ENCODE data around the gene DDX4. TPM values are rescaled to one million over a fixed set of nuclear protein-coding genes. Genes with fewer than 3 reads are reported as not detected.
"Not testable (repeated sequence)": the region's sequence is repeated elsewhere in the genome, so short reads cannot be mapped to it uniquely, and the experiment has no call there.

The DDX4 gene
- total RNA-seq, 1 donor, result not detected

DNA sequence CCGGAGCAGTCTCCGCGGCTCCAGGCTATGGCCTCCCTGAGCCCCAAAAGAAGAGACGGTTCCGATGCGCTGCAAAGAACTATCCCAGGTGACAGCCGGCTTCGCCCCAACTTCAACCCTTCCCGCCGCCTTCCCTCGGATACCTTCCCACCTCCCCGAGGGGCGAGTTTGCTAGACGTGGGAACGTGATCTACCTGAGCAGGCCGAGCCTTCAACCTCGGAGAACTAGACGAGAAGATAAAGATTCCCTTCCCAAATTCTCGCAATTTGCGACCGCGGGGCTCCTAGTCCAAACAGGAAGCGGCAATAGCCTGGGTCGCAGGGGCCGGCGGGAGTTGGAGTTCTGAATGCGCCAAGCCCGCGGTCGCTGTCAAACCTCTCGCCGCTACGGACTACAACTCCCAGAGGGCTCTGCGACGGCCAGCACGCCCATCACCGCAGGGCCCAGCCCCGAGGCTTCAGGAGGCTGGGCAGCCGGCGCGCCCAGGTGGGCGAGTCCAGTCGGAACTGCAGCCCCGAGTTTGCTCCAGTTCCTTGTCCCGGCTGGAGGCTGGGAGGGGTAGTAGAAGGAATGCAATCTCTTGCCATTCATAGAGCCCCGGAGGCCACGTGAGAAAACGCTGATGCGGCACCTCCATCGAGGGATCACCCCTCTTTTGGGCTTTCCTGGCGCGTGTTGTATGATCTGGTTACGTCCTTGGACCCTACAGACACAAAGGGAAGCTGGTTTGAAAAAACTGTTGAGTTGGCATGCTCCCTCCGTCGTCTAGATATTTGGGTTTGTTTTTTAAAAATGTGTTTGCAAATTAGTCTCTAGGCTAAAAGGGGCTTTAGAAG lies 25.6 kb upstream of the DDX4 start, which contains the start of gene SLC38A9:
SLC38A9 (minus strand) TSS at position 302 of the 837 bp plus-strand sequence. CDS start 14,366 bp downstream, outside the sequence.
- peak; percentile 94 for DNase-seq (ENCODE audit: low read depth)
- H3K4me3 ChIP-seq (ENCODE audit: low read depth, low read length), result peak within 1 kb of the TSS; percentile 100
- TF ChIP-seq, protein P1, sequence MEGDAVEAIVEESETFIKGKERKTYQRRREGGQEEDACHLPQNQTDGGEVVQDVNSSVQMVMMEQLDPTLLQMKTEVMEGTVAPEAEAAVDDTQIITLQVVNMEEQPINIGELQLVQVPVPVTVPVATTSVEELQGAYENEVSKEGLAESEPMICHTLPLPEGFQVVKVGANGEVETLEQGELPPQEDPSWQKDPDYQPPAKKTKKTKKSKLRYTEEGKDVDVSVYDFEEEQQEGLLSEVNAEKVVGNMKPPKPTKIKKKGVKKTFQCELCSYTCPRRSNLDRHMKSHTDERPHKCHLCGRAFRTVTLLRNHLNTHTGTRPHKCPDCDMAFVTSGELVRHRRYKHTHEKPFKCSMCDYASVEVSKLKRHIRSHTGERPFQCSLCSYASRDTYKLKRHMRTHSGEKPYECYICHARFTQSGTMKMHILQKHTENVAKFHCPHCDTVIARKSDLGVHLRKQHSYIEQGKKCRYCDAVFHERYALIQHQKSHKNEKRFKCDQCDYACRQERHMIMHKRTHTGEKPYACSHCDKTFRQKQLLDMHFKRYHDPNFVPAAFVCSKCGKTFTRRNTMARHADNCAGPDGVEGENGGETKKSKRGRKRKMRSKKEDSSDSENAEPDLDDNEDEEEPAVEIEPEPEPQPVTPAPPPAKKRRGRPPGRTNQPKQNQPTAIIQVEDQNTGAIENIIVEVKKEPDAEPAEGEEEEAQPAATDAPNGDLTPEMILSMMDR (IDR thresholded peaks at IDR 0.05; ENCODE audit: insufficient read depth, low read depth, low read length), result no peak

DNA sequence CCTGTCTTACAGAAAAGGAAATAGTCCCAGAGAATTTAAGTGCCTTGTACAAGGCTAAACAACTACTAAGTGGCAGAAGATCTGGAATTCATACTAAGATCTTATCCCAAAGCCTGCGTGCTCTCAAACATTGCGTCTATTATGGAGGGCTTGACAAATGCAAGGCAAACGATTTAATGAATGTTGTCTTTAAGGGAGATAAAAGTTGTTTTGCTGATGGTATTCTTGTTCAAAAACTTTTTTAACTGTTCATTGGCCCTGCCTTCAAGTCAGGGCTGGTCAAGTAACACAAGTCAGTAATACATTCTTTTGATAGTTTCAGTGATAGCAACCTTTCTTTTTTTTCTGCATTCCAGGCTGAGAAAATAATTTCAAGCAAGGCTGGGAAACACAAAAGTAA lies 24.0 kb upstream of the DDX4 start:
- TF ChIP-seq, protein P1 (IDR thresholded peaks at IDR 0.05; ENCODE audit: insufficient read depth, low read depth, low read length), result no peak
- DNase-seq (ENCODE audit: low read depth), result peak; percentile 21
- no peak overlapping the region for H3K4me3 ChIP-seq (ENCODE audit: low read depth, low read length)

DNA sequence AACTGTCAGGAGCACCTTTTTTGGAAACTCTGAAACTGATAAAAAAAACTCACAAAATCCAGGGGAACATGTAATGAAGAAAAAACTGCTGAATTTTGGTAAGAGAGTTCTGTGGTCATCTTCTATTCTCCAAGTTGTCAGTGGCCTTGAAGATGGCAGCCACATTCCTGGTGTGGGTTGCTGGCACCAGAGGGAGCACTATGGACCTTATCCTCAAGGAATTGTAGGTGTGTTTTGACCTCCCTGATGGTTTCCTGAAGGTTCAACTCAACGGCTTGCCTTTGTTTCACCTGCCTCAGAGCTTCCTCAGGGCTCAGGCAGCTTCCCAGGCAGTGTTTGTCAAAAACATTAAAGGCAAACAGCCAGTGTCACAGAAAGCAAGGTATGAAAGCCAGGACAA lies 23.5 kb upstream of the DDX4 start:
- TF ChIP-seq, protein P1 (IDR thresholded peaks at IDR 0.05; ENCODE audit: insufficient read depth, low read depth, low read length), result no peak
- H3K4me3 ChIP-seq (ENCODE audit: low read depth, low read length), result no peak overlapping the region
- no peak for DNase-seq (ENCODE audit: low read depth)

DNA sequence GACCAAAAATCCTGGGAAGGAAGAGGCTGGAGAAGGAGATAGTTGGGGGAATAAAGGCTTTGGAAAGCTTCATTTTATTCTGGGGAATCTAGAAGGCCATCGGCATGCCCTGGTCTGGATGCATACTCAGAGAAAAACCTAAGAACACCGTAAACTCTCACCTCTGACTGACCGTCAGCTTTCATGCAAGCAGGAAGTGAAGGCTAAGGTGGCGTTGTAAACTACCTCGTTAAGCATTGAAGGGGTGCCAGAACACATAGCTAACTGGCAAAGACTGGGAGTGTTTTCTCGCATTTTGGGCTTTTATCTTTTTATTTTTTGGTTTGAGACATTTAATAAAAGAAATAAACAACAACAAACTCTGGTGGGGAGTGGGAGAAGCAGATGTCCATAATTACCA lies 23.1 kb upstream of the DDX4 start:
- DNase-seq (ENCODE audit: low read depth), result no peak
- no peak overlapping the region for H3K4me3 ChIP-seq (ENCODE audit: low read depth, low read length)
- TF ChIP-seq, protein P1 (IDR thresholded peaks at IDR 0.05; ENCODE audit: insufficient read depth, low read depth, low read length), result no peak

DNA sequence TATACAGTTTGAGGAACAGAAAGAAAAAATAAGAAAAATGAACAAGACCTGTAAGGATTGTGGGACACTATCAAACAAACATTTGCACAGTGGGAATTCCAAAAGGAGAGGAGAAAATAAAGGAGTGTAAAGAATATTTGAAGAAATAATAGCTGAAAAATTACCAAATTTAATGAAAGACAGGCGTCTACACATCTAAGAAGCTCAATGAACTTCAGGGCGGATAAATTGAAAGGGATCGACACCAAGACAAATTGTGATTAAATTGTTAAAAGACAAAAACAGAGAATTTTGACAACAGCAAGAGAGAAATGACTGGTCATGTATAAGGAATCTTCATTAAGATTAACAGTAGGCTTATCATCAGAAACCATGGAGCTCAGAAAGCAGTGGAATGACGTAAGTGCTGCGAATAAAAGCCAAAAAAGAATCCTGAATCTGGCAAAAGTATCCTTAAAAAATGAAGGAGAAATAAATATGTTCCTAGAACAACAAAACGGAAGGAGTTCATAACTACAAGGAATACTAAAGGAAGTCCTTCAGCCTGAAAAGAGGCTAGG lies 22.3 kb upstream of the DDX4 start:
- no peak for DNase-seq (ENCODE audit: low read depth)
- no peak overlapping the region for H3K4me3 ChIP-seq (ENCODE audit: low read depth, low read length)
- TF ChIP-seq, protein P1 (IDR thresholded peaks at IDR 0.05; ENCODE audit: insufficient read depth, low read depth, low read length), result no peak

DNA sequence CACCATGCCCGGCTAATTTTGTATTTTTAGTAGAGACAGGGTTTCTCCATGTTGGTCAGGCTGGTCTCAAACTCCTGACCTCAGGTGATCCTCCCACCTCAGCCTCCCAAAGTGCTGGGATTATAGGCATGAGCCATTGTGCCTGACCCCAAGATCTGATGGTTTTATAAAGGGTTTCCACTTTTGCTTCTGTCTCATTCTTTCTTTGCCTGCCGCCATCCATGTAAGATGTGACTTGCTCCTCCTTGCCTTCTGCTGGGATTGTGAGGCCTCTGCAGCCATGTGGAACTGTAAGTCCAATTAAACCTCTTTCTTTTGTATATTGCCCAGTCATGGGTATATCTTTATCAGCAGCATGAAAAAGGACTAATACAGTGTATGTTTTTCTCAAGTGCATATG lies 18.8 kb upstream of the DDX4 start:
- H3K4me3 ChIP-seq (ENCODE audit: low read depth, low read length); DNase-seq (ENCODE audit: low read depth): not testable (repeated sequence)

DNA sequence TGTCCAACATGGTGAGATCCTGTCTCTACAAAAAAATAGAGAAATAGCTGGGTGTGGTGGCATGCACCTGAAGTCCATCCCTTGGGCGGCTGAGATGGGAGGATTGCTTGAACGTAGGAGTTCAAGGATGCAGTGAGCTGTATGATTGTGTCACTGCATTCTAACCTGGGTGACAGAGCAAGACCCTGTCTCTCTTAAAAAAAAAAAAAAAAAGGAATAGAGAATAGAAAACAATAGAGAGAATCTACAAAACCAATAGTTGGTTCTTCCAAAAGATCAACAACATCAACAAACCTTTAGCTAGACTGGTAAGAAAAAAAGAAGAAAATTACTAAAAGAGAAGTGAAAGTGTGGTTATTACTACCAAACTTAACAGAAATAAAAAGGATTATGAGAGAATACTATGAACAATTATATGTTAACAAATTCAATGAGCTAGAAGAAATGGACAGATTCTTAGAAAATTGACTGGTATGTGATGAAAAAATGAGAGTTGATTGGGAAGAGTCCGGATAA lies 17.6 kb upstream of the DDX4 start:
- no peak for DNase-seq (ENCODE audit: low read depth)
- H3K4me3 ChIP-seq (ENCODE audit: low read depth, low read length), result no peak overlapping the region
- TF ChIP-seq, protein P1 (IDR thresholded peaks at IDR 0.05; ENCODE audit: insufficient read depth, low read depth, low read length), result no peak

Measured in fibroblast of villous mesenchyme (primary cell).